Endometrial microvascular endothelial cells (primary cell): Measurements from ENCODE around the gene NEMP1. TPM values are rescaled to one million over a fixed set of nuclear protein-coding genes. Genes with fewer than 3 reads are reported as not detected.
"Not testable (repeated sequence)": the region's sequence is repeated elsewhere in the genome, so short reads cannot be mapped to it uniquely, and the experiment has no call there.

Source experiments
- in situ Hi-C: cut with HindIII; loops from 2 replicates; pipeline ENCODE4 v1.10.0; 2017; ENCODE audit warnings: low sequenced_read_pairs, low pct_unique_long_range_greater_than_20kb; ENCODE audit errors: inconsistent ontology term
- total RNA-seq: library from RNA; depleted of rRNA; stranded (reverse); fragments of >200 nt; gene quantifications from one replicate; pipeline ENCODE4 v1.2.3, GENCODE V29; 2015; ENCODE audit errors: inconsistent ontology term

The NEMP1 gene
- total RNA-seq, 1 donor from 2014 or later, result 12.6 TPM

- in situ Hi-C loops, result no loop called here
Measured at GRCh38 chr12:57042695-57043094, 35.9 kb downstream of the NEMP1 start.

GRCh38 chr12:57040750-57041149 lies 37.8 kb downstream of the NEMP1 start:
- in situ Hi-C loops, result no loop called here

GRCh38 chr12:57040211-57040610 lies 38.4 kb downstream of the NEMP1 start:
- in situ Hi-C loops, result no loop called here

GRCh38 chr12:57039016-57039798 lies 39.4 kb downstream of the NEMP1 start:
- in situ Hi-C loops, result no loop called here

- in situ Hi-C loops, result no loop called here
Measured at GRCh38 chr12:57037264-57037663, 41.3 kb downstream of the NEMP1 start.

GRCh38 chr12:57033431-57033830 lies 45.2 kb downstream of the NEMP1 start:
- in situ Hi-C loops, result no loop called here

- in situ Hi-C loops, result no loop called here
Measured at GRCh38 chr12:57031789-57032188, 46.8 kb downstream of the NEMP1 start.

- in situ Hi-C loops, result no loop called here
Measured at GRCh38 chr12:57031138-57031725, 47.4 kb downstream of the NEMP1 start.

GRCh38 chr12:57029457-57029856 lies 49.1 kb downstream of the NEMP1 start:
- in situ Hi-C loops, result no loop called here

- in situ Hi-C loops, result no loop called here
Measured at GRCh38 chr12:57027805-57028153, 50.8 kb downstream of the NEMP1 start.

GRCh38 chr12:57027011-57027804 lies 51.4 kb downstream of the NEMP1 start:
- in situ Hi-C loops, result no loop called here

GRCh38 chr12:57025196-57025595 lies 53.4 kb downstream of the NEMP1 start:
- in situ Hi-C loops, result no loop called here

- in situ Hi-C loops, result not testable (repeated sequence)
Measured at GRCh38 chr12:57022324-57022723, 56.3 kb downstream of the NEMP1 start.

- in situ Hi-C loops, result no loop called here
Measured at GRCh38 chr12:57019983-57020719, 58.4 kb downstream of the NEMP1 start.

- in situ Hi-C loops, result no loop called here
Measured at GRCh38 chr12:57018906-57019305, 59.7 kb downstream of the NEMP1 start.

GRCh38 chr12:57018353-57018752 lies 60.2 kb downstream of the NEMP1 start:
- in situ Hi-C loops, result not testable (repeated sequence)

- in situ Hi-C loops, result no loop called here
Measured at GRCh38 chr12:57016348-57016747, 62.2 kb downstream of the NEMP1 start, which contains the start of gene TAC3. Gene TAC3 (minus strand): TSS chr12:57016529. CDS start chr12:57015797, 732 bp downstream.

GRCh38 chr12:57012600-57013465 lies 65.8 kb downstream of the NEMP1 start:
- in situ Hi-C loops, result no loop called here
